ENCODE data around the gene BST1. TPM values are rescaled to one million over a fixed set of nuclear protein-coding genes. Genes with fewer than 3 reads are reported as not detected.

Gene BST1
- polyA plus RNA-seq, 1 experiment: 27.6 TPM

- H3K27ac ChIP-seq (ENCODE audit: low read depth, low read length): peak overlapping the region; percentile 22
- H3K9me3 ChIP-seq (ENCODE audit: control insufficient read depth, insufficient read depth, low read length): no peaks in the 10 kb centered on the region
- H3K4me3 ChIP-seq (ENCODE audit: low read depth, low read length): no peak overlapping the region
- CTCF ChIA-PET: interaction anchor here (1.5 kb wide), 1 partner anchor 66 kb away, joined by 3 read pairs; no protein-coding TSS in a partner anchor
- POLR2A ChIA-PET: interaction anchor here (1.5 kb wide), 1 partner anchor 22 kb away, joined by 5 read pairs; no protein-coding TSS in a partner anchor
- H3K27me3 ChIP-seq (ENCODE audit: control insufficient read depth, insufficient read depth, low read length): no peaks in the 10 kb centered on the region
- no peak for DNase-seq (ENCODE audit: low read depth, low spot score)
- no peak for TF ChIP-seq CTCF (IDR thresholded peaks at IDR 0.05; ENCODE audit: low read depth, low read length)
These were observed 14.2 kb downstream of the BST1 start for GRCh38 chr4:15717086-15717485.

- ChIA-PET CTCF (interaction anchor here (0.7 to 0.9 kb wide), 2 partner anchors 12 to 238 kb away, joined by 3 read pairs; no protein-coding TSS in a partner anchor), POLR2A (interaction anchor here (1.0 to 1.5 kb wide), 2 partner anchors 23 to 36 kb away, joined by 3 to 5 read pairs; partner anchors contain the start of gene FAM200B)
- no peaks in the 10 kb centered on the region for H3K9me3 ChIP-seq (ENCODE audit: control insufficient read depth, insufficient read depth, low read length)
- H3K4me3 ChIP-seq (ENCODE audit: low read depth, low read length): no peak overlapping the region
- no peak overlapping the region for H3K27ac ChIP-seq (ENCODE audit: low read depth, low read length)
- no peaks in the 10 kb centered on the region for H3K27me3 ChIP-seq (ENCODE audit: control insufficient read depth, insufficient read depth, low read length)
- DNase-seq (ENCODE audit: low read depth, low spot score): no peak
- TF ChIP-seq CTCF (IDR thresholded peaks at IDR 0.05; ENCODE audit: low read depth, low read length): no peak
These were observed 15.0 kb downstream of the BST1 start for GRCh38 chr4:15717657-15718416.

DNA sequence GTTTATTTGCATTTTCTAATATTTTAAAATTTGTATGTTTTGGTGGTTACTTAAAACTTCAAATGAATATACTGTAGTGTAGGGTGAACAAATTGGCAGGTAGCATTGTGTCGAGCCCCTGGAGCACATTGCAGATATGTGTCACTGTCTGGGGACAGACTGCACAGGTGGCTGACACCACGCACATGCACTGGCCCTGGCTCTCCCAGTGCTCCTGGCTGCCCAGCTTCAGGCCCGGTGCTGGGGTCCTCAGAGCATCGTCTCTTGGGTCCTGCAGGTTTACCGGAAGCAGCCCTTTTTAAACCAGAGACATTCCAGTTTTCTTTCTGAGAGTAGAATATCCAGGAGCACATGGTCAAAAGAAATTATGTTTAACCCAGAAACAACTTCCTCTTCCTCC lies 15.6 kb downstream of the BST1 start:
- Histone ChIP-seq H3K27ac (ENCODE audit: low read depth, low read length) (no peak overlapping the region), H3K4me3 (ENCODE audit: low read depth, low read length) (no peak overlapping the region), H3K27me3 (ENCODE audit: control insufficient read depth, insufficient read depth, low read length) (no peaks in the 10 kb centered on the region), H3K9me3 (ENCODE audit: control insufficient read depth, insufficient read depth, low read length) (peaks cover 5% of the 10 kb centered on the region; the same call in 1 of the 2 replicates)
- POLR2A ChIA-PET: interaction anchor here (1.0 kb wide), 1 partner anchor 36 kb away, joined by 3 read pairs; the partner anchor contains the start of gene FAM200B
- no peak for DNase-seq (ENCODE audit: low read depth, low spot score)
- no peak for TF ChIP-seq CTCF (IDR thresholded peaks at IDR 0.05; ENCODE audit: low read depth, low read length)
- CTCF ChIA-PET: no interaction called here

DNA sequence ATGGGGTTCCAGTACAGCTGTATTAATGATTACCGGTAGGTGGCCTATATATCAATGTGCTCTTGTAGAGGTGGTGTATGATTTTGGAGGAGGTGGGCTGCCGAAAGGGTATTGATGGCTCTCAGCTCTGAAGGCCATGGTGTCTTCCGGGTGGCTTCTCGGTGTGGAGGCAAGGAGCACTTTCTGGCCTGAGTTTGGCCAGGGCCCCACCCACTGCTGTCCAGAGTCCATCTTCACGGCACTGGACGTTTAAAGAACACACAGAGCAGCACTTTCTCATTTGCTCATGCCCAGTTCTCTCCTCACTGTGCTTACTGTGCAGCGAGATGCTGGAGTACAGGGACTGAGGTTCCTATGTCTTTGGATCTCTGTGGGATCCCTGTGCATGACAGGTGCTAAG lies 16.1 kb downstream of the BST1 start:
- no peak overlapping the region for H3K4me3 ChIP-seq (ENCODE audit: low read depth, low read length)
- peaks cover 5% of the 10 kb centered on the region; the same call in 1 of the 2 replicates for H3K9me3 ChIP-seq (ENCODE audit: control insufficient read depth, insufficient read depth, low read length)
- ChIA-PET POLR2A (no interaction called here), CTCF (no interaction called here)
- no peak for TF ChIP-seq CTCF (IDR thresholded peaks at IDR 0.05; ENCODE audit: low read depth, low read length)
- DNase-seq (ENCODE audit: low read depth, low spot score): no peak
- H3K27ac ChIP-seq (ENCODE audit: low read depth, low read length): no peak overlapping the region
- no peaks in the 10 kb centered on the region for H3K27me3 ChIP-seq (ENCODE audit: control insufficient read depth, insufficient read depth, low read length)

DNA sequence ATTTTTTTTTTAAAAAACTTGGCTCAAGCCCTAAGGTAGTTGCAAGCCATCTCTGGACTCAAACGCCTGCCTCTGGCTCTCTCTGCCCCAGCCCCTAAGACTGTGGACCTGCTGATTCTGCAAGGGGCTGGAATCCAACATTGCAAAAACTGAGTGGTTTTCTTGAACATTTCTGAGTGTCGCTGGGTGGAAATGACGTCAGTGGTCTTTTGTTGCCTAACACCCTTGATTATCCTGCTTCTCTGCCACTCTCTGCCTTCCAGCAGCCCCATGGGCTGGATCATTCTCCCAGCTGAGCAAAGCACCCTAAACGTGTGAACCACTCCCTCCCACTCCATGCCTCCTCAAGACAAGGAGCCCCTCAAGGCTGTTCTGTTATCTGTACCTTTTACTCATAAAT lies 16.6 kb downstream of the BST1 start:
- CTCF ChIA-PET: no interaction called here
- DNase-seq (ENCODE audit: low read depth, low spot score): no peak
- POLR2A ChIA-PET: no interaction called here

More for the DNA sequence above, 16.6 kb downstream of the BST1 start:
- Histone ChIP-seq H3K4me3 (ENCODE audit: low read depth, low read length) (no peak overlapping the region), H3K27me3 (ENCODE audit: control insufficient read depth, insufficient read depth, low read length) (no peaks in the 10 kb centered on the region), H3K9me3 (ENCODE audit: control insufficient read depth, insufficient read depth, low read length) (peaks cover 5% of the 10 kb centered on the region; the same call in 1 of the 2 replicates), H3K27ac (ENCODE audit: low read depth, low read length) (no peak overlapping the region)
- no peak for TF ChIP-seq CTCF (IDR thresholded peaks at IDR 0.05; ENCODE audit: low read depth, low read length)
